22Rv1 (cell line): ENCODE data around the gene NTRK3.

ENCODE experiments used
- CTCF ChIP-seq: fragments of 450-650 bp; IDR thresholded peaks from 2 replicates; pipeline ENCODE4 v1.5.1; 2017; ENCODE audit warnings: mild to moderate bottlenecking
- ZFX ChIP-seq: fragments of 450-650 bp; IDR thresholded peaks from 2 replicates; pipeline ENCODE4 v1.6.1; 2017; ENCODE audit warnings: antibody characterized with exemption, borderline replicate concordance

GRCh38 chr15:88042047-88042446 is 214.5 kb downstream of the NTRK3 start:
- TF ChIP-seq CTCF (no peak), ZFX (no peak)
